ENCODE data around the gene DEPDC5.

Gene DEPDC5

DNA sequence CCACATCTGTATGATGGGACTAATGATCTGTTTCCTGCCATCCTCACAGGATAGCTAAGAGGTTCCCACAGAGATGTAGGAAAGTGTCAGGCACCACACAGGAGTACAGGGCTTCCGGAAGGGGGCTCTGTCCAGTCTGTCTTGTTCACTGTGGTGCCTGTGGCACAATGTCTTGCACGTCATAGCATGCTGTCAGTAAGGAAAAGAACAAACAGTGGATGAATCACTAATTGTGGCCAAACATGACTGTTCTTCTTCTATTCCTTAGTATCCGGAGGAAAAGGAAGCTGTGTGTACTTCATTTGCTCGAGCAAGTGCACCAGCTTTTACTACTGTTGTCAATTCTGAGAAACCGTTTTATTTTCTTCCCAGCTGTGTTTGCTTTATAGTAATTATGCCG lies 117.1 kb downstream of the DEPDC5 start:
- H3K27ac Mint-ChIP-seq, result no peak overlapping the region
- H3K4me1 Mint-ChIP-seq (ENCODE audit: low read depth), result peaks cover 1% of the 10 kb centered on the region
- H3K27me3 Mint-ChIP-seq, result no peaks in the 10 kb centered on the region
- H3K36me3 Mint-ChIP-seq (ENCODE audit: low read depth), result peaks cover 50% of the 10 kb centered on the region
- no peak overlapping the region for H3K4me3 Mint-ChIP-seq
- H3K9me3 Mint-ChIP-seq, result no peaks in the 10 kb centered on the region

DNA sequence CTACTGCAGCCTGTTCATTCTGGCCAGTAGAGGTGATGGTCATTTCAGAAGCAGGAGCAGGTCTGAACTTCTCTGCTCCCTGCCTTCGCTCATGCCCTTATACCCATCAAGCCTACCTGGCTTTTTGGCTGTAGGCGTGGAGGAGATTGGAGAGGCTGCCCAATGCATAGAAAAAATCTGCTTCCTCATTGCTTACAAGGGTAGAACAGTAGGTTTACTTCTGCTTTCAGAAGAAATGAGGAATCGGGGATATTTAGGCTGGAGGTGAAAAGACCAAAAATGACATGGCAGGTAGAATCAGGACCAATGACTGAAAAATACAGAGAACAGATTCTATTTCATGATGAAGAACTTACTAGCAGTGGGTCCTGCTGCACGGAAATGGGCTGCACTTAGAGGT lies 117.7 kb downstream of the DEPDC5 start:
- no peak overlapping the region for H3K27ac Mint-ChIP-seq
- no peak overlapping the region for H3K4me3 Mint-ChIP-seq

DNA sequence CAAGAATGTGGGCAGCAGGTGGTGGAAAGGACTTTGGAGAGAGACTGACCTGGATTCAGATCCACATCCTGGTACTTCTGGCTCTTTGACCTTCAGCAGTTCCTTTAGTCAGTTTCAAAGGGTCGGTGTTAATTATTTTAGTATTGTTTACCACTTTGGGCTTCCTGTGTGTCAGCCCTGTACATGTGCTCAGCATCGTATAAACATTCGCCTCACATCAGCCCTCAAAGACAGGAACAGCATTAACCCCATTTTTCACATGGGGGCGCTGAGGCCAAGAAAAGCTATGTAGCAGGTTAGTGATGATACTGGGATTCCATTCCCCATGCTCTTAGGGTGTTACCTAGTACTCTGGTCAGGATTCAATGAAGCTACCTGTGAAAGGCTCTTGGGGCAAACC lies 118.4 kb downstream of the DEPDC5 start:
- Mint-ChIP-seq H3K4me3 (no peak overlapping the region), H3K27me3 (no peaks in the 10 kb centered on the region), H3K27ac (no peak overlapping the region), H3K4me1 (ENCODE audit: low read depth) (peaks cover 5% of the 10 kb centered on the region), H3K36me3 (ENCODE audit: low read depth) (peaks cover 48% of the 10 kb centered on the region), H3K9me3 (no peaks in the 10 kb centered on the region)

More for the DNA sequence above, 117.7 kb downstream of the DEPDC5 start:
- Mint-ChIP-seq H3K36me3 (ENCODE audit: low read depth) (peaks cover 55% of the 10 kb centered on the region), H3K4me1 (ENCODE audit: low read depth) (peaks cover 5% of the 10 kb centered on the region), H3K9me3 (no peaks in the 10 kb centered on the region), H3K27me3 (no peaks in the 10 kb centered on the region)

DNA sequence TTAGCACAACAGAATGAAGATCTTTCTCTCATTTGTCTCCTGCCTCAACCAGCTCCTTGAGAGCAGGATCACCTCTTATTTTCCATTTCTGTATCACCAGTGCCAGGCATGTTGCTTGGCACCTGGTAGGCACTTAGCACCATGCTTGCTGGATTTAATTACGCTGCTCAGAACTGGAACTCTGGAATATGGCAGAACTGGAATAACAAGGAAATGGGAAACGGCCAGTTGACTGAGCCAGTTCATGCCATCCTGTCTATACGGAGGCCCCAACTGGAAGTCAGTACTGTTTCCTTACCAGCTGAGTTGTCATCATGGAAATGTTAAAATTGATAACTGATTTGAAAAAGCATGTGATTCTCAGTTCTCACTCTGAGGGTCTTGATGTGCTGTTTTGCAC lies 121.0 kb downstream of the DEPDC5 start:
- H3K4me1 Mint-ChIP-seq (ENCODE audit: low read depth), result peaks cover 5% of the 10 kb centered on the region
- no peaks in the 10 kb centered on the region for H3K27me3 Mint-ChIP-seq
- no peaks in the 10 kb centered on the region for H3K9me3 Mint-ChIP-seq
- peaks cover 46% of the 10 kb centered on the region for H3K36me3 Mint-ChIP-seq (ENCODE audit: low read depth)
- no peak overlapping the region for H3K4me3 Mint-ChIP-seq
- H3K27ac Mint-ChIP-seq, result no peak overlapping the region

DNA sequence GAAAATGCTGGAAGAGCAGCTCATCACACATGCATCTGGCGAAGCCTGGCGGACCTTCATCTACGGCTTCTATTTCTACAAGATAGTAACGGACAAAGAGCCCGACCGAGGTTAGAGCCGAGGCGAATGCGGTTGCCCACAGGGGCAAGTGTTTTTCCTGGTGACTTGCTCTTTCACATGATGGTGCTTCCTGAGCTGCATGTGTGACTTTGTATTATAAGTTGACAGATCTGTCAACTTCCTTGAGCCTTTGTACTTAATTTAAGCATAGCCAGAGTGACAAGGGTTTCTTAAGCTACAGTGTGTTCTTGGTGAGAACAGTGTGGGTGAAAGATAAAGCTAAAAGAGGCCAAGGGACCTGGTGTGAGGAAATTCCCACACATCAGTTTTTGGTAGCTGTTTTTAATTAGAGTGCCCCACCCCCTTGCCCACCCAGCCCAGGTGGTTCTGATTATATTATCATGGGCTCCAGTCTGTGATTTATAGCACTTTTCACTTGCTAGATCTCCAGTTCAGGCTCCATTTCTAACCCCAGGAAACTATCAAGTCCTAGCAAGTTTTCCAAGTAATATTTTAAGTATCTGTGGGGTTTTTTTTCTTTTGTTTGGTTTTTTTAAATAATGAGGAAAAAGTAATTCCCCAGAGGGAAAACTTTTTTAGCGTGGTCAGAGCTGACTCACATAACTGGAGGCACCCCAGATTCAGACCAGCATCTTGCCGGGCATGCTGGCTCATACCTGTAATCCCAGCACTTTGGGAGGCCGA lies 122.5 kb downstream of the DEPDC5 start:
- H3K27ac Mint-ChIP-seq, result no peak overlapping the region
- H3K9me3 Mint-ChIP-seq, result no peaks in the 10 kb centered on the region
- H3K27me3 Mint-ChIP-seq, result no peaks in the 10 kb centered on the region
- peaks cover 39% of the 10 kb centered on the region for H3K36me3 Mint-ChIP-seq (ENCODE audit: low read depth)
- H3K4me3 Mint-ChIP-seq, result no peak overlapping the region
- H3K4me1 Mint-ChIP-seq (ENCODE audit: low read depth), result peaks cover 5% of the 10 kb centered on the region

DNA sequence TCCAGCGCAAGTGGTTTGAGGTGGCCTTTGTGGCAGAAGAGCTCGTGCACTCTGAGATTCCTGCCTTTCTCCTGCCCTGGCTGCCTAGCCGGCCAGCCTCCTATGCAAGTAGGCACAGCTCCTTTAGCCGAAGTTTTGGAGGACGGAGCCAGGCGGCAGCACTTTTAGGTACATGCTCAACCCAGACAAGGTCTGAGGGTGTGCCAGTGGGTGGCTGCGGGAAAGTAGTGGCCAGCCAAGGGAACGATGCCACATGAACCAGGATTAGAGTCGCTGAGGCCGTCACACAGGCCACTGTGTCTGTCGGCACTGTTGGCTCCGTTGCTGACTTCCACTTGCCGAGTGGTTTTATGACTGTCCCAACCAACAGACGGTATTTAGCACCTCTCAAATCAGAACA lies 125.8 kb downstream of the DEPDC5 start:
- Mint-ChIP-seq H3K27me3 (no peaks in the 10 kb centered on the region), H3K4me1 (ENCODE audit: low read depth) (peaks cover 5% of the 10 kb centered on the region), H3K9me3 (no peaks in the 10 kb centered on the region), H3K4me3 (no peak overlapping the region), H3K27ac (no peak overlapping the region), H3K36me3 (ENCODE audit: low read depth) (peaks cover 32% of the 10 kb centered on the region)

DNA sequence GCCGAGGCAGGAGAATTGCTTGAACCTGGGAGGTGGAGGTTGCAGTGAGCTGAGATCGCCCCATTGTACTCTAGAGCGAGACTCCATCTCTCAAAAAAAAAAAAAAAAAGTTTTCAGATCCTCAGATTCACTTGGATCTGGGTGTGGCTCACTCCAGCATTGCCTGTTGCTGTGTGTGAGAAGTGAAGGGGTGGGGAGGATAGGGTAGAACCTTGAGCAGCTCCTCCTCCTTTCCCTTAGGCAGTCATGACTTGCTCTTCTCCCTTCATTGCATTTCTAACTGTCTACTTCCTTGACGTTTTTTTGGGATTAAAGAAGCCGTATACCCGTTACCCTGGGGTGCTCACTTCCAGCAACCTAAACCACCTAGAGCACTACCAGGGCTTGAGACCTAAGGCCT lies 127.4 kb downstream of the DEPDC5 start:
- no peak overlapping the region for H3K27ac Mint-ChIP-seq
- peaks cover under 1% of the 10 kb centered on the region for H3K4me1 Mint-ChIP-seq (ENCODE audit: low read depth)
- H3K4me3 Mint-ChIP-seq, result no peak overlapping the region
- no peaks in the 10 kb centered on the region for H3K9me3 Mint-ChIP-seq
- no peaks in the 10 kb centered on the region for H3K27me3 Mint-ChIP-seq
- H3K36me3 Mint-ChIP-seq (ENCODE audit: low read depth), result peaks cover 32% of the 10 kb centered on the region

DNA sequence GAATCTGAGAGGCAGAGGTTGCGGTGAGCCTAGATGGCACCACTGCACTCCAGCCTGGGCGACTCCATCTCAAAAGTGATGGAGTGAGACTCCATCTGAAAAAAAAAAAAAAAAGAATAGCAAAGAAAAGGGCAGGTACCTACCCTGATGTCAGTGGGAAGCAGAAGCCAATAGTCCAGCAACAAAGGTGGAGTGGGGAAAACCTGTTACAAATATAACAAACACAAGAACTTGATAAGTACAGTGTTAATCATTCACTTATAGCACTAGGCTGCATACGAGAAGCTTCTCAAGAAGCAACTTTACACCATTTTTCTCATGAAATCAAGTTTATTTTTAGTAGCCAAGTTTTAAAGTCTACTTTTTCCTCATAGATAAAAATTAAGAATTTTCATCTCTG lies 128.0 kb downstream of the DEPDC5 start:
- no peaks in the 10 kb centered on the region for H3K27me3 Mint-ChIP-seq
- H3K27ac Mint-ChIP-seq, result no peak overlapping the region
- no peak overlapping the region for H3K4me3 Mint-ChIP-seq
- peaks cover 32% of the 10 kb centered on the region for H3K36me3 Mint-ChIP-seq (ENCODE audit: low read depth)
- H3K4me1 Mint-ChIP-seq (ENCODE audit: low read depth), result no peaks in the 10 kb centered on the region
- no peaks in the 10 kb centered on the region for H3K9me3 Mint-ChIP-seq

DNA sequence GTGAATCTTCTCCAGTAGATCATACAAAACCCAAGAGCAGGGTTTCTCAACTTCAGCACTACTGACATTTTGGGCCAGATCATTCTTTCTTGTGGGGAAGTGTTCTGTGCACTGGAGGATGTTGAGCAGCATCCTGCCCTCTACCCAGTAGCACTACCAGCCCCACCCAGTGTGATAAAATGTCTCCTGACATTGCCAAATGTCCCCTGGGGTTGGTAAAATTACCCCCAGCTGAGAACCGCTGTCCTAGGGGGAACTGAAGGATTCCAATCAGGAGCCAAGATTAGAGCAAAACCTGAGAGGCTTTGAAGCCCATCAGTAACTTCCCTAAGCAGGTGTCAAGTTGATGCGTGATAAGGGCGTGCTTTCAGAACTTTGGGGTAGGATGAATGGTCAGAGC lies 129.2 kb downstream of the DEPDC5 start:
- no peaks in the 10 kb centered on the region for H3K9me3 Mint-ChIP-seq
- no peaks in the 10 kb centered on the region for H3K27me3 Mint-ChIP-seq
- no peak overlapping the region for H3K4me3 Mint-ChIP-seq
- H3K4me1 Mint-ChIP-seq (ENCODE audit: low read depth), result no peaks in the 10 kb centered on the region
- H3K27ac Mint-ChIP-seq, result no peak overlapping the region
- H3K36me3 Mint-ChIP-seq (ENCODE audit: low read depth), result peaks cover 38% of the 10 kb centered on the region

DNA sequence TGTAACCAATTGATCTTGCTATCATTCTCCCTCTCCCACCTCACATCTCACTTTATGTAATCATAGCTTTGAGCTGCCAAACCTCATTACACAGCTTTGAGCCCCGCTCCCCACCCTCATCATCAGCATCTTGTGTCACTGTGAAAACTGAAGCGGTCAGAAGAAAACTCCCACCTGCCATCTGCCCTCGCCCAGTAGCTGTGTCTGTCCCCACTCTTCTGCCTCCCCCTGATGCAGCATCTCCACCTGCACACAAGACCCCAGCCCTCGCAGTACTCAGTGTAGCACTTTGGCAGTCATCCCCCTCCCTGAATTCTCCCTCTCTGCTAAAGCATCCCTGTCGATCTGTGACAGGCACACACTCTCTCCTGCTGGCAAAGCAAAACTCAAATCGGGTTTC lies 130.2 kb downstream of the DEPDC5 start:
- H3K4me3 Mint-ChIP-seq, result no peak overlapping the region
- peaks cover 42% of the 10 kb centered on the region for H3K36me3 Mint-ChIP-seq (ENCODE audit: low read depth)
- no peaks in the 10 kb centered on the region for H3K27me3 Mint-ChIP-seq
- no peaks in the 10 kb centered on the region for H3K4me1 Mint-ChIP-seq (ENCODE audit: low read depth)
- no peaks in the 10 kb centered on the region for H3K9me3 Mint-ChIP-seq
- no peak overlapping the region for H3K27ac Mint-ChIP-seq

DNA sequence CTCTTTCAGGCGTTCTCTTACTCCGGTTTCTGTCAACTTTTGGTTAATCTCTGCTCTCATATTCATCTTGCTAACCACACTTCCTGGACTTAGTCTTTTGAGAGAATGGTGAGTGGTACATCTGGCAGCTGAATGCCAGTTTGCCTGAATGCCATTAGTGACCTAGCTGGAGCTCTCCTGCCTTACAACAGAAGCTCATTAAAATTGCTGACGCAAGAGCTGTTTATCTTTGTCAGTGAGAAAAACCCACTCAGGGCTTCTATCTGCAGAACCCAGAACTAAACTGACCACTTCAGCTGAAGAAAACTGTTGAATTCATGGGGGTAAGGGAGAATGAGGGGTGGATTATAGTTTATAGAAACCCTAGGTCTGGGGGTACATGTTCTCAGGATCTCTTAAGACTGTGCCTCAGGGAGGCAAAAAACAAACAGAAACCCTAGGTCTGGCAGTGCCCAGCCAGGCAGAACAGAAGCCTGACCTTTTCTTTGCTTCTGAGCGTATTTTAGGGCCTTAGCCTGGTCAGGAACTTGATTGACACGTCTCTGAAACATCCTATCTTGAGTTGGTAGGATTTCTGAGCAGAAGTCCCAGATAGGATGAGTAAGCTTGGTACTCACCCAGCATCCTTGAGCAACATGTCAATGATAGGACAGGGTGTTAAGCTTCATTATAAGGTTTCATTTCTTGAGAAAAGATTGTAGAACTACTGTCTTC lies 137.7 kb downstream of the DEPDC5 start:
- H3K9me3 Mint-ChIP-seq, result no peaks in the 10 kb centered on the region
- no peaks in the 10 kb centered on the region for H3K27me3 Mint-ChIP-seq
- H3K36me3 Mint-ChIP-seq (ENCODE audit: low read depth), result peaks cover 36% of the 10 kb centered on the region
- H3K4me3 Mint-ChIP-seq, result no peak overlapping the region
- no peak overlapping the region for H3K27ac Mint-ChIP-seq
- no peaks in the 10 kb centered on the region for H3K4me1 Mint-ChIP-seq (ENCODE audit: low read depth)

DNA sequence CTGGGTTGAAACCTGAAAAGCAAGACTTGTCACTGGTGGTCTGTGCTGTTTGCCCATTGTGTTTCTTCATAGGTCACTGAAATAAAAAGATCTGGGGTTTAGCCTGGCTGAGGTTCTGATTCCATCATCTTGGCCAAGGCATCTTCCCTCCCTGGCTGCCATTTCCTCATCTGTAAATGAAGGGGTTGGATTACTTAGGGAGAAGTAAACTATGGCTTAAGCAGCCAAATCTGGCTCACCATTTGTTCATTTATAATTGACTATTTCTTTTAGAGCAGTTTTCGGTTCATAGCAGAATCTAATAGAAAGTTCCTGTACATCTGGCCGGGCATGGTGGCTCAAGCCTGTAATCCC lies 138.2 kb downstream of the DEPDC5 start:
- H3K4me1 Mint-ChIP-seq (ENCODE audit: low read depth), result no peaks in the 10 kb centered on the region
- no peaks in the 10 kb centered on the region for H3K9me3 Mint-ChIP-seq
- no peak overlapping the region for H3K27ac Mint-ChIP-seq
- no peaks in the 10 kb centered on the region for H3K27me3 Mint-ChIP-seq
- peaks cover 38% of the 10 kb centered on the region for H3K36me3 Mint-ChIP-seq (ENCODE audit: low read depth)
- no peak overlapping the region for H3K4me3 Mint-ChIP-seq

DNA sequence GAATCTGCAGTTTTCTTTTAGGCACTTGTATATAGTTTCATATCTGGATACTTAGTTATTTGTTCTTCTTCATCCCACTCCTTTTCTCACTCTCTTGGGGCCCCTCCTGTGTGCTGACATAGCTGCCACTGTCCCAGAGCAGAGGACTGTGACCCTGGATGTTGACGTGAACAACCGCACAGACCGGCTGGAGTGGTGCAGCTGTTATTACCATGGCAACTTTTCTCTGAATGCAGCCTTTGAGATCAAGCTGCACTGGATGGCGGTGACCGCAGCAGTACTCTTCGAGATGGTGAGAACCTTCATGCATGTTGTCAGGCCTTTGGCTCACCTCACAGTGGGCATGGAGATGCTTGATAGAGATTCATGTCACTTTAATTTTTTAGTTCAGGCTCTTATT lies 139.6 kb downstream of the DEPDC5 start:
- Mint-ChIP-seq H3K4me3 (no peak overlapping the region), H3K27ac (no peak overlapping the region), H3K27me3 (no peaks in the 10 kb centered on the region), H3K4me1 (ENCODE audit: low read depth) (no peaks in the 10 kb centered on the region), H3K9me3 (no peaks in the 10 kb centered on the region), H3K36me3 (ENCODE audit: low read depth) (peaks cover 31% of the 10 kb centered on the region)

DNA sequence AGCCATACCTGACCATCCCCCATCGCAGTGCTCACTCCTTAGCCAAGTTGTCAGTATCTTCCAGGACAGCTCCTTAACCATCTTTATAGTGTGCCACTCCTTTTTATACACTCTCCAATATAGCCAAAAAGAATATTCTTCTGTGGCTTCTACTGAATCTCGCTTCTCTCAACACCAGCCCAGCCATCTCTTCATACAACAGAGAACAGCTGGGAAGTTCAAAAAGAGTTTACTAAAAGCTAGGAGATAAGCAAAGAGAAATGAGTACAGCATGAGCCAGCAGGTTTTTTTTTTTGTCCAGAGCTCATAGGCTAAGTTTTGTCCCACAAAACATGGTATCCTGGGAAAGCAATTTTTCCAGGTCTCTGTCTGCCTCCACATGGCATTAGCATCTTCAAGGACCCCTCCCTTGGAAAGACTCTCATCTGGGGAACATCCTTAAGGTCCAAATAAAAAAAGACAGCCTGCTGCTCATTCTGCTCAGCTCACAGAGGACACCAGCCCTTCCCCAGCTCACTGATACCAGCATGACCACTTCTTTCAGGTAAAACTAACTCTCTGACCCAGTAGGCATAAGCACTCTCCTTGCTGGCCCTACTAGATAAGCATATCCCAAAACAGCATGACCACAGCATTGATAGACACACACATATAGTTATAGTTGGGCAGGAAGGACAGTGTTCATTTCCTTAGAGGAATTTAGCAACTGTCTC lies 141.7 kb downstream of the DEPDC5 start:
- Mint-ChIP-seq H3K4me1 (ENCODE audit: low read depth) (no peaks in the 10 kb centered on the region), H3K9me3 (no peaks in the 10 kb centered on the region), H3K36me3 (ENCODE audit: low read depth) (peaks cover 25% of the 10 kb centered on the region), H3K27ac (no peak overlapping the region), H3K4me3 (no peak overlapping the region), H3K27me3 (no peaks in the 10 kb centered on the region)

DNA sequence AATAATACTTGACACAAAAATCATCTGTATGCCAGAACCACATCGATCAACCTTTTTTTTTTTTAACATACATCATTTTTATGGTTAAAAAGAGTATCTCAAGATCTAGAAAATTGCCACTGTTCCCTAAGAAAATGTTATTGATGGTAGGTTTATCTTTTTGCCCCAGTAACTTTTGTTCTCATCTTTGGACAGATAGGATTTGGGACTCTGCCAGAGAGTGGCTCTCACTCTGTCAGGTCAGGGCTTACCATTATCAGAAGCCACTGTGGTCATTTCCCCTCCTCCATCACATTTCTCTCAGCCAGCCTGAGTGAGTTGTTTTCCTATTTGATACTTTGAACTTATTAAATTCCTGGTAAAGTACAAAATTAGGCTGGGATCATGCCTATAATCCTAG lies 142.7 kb downstream of the DEPDC5 start:
- H3K4me3 Mint-ChIP-seq, result no peak overlapping the region
- no peaks in the 10 kb centered on the region for H3K4me1 Mint-ChIP-seq (ENCODE audit: low read depth)
- H3K36me3 Mint-ChIP-seq (ENCODE audit: low read depth), result peaks cover 20% of the 10 kb centered on the region
- H3K9me3 Mint-ChIP-seq, result no peaks in the 10 kb centered on the region
- no peaks in the 10 kb centered on the region for H3K27me3 Mint-ChIP-seq
- H3K27ac Mint-ChIP-seq, result no peak overlapping the region
